Measurements from ENCODE around the gene QSOX2. TPM values are rescaled to one million over a fixed set of nuclear protein-coding genes. Genes with fewer than 3 reads are reported as not detected.
A peak's percentile ranks its signal among the peaks of the same experiment; 100 is the strongest.
"Not testable (repeated sequence)": the region's sequence is repeated elsewhere in the genome, so short reads cannot be mapped to it uniquely, and the experiment has no call there.

The QSOX2 gene
- total RNA-seq, 1 donor = 12.7 TPM

DNA sequence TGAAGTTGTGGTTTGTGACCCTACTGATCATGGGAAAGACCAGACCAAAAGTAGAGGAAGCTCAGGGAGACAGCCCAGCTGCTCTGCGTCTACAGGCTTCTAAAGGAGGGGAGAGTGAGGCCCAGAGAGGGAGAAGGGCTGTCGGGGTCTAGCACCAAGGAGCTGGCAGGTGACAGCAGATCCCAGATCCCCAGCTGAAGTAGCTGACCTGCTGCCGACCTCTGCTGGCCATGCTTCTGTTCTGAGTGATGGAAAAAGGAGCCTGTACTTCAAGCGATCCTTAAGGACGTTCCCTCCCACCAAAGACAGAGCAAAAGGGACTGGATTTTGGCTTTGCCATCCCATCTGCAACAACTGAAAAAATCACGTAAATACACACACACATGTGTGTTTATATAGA is 22.7 kb upstream of the QSOX2 start:
- no peaks in the 10 kb centered on the region for H4K20me1 ChIP-seq (ENCODE audit: insufficient read depth, low read length)
- H3K27ac ChIP-seq (ENCODE audit: low read depth, low read length) = no peak overlapping the region
- no peak overlapping the region for H3K4me2 ChIP-seq (ENCODE audit: insufficient read depth, low read length)
- H3K27me3 ChIP-seq (ENCODE audit: insufficient read depth, low read length) = peaks cover 15% of the 10 kb centered on the region
- no peaks in the 10 kb centered on the region for H3K79me2 ChIP-seq (ENCODE audit: insufficient read depth, low read length)
- H3K36me3 ChIP-seq (ENCODE audit: insufficient read depth, low read length) = no peaks in the 10 kb centered on the region
- TF ChIP-seq, protein P1, sequence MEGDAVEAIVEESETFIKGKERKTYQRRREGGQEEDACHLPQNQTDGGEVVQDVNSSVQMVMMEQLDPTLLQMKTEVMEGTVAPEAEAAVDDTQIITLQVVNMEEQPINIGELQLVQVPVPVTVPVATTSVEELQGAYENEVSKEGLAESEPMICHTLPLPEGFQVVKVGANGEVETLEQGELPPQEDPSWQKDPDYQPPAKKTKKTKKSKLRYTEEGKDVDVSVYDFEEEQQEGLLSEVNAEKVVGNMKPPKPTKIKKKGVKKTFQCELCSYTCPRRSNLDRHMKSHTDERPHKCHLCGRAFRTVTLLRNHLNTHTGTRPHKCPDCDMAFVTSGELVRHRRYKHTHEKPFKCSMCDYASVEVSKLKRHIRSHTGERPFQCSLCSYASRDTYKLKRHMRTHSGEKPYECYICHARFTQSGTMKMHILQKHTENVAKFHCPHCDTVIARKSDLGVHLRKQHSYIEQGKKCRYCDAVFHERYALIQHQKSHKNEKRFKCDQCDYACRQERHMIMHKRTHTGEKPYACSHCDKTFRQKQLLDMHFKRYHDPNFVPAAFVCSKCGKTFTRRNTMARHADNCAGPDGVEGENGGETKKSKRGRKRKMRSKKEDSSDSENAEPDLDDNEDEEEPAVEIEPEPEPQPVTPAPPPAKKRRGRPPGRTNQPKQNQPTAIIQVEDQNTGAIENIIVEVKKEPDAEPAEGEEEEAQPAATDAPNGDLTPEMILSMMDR (IDR thresholded peaks at IDR 0.05; ENCODE audit: extremely low read depth, low read depth, low read length) = no peak
- H3K4me1 ChIP-seq (ENCODE audit: insufficient read depth, low read length) = no peaks in the 10 kb centered on the region
- DNase-seq (ENCODE audit: insufficient read length, low spot score, missing footprints) = no peak
- no peak overlapping the region for H2AFZ ChIP-seq (ENCODE audit: low read length)
- H3K4me3 ChIP-seq (ENCODE audit: insufficient read depth, low read length) = no peak overlapping the region
- no peaks in the 10 kb centered on the region for H3K9me3 ChIP-seq (ENCODE audit: low read depth, low read length)

DNA sequence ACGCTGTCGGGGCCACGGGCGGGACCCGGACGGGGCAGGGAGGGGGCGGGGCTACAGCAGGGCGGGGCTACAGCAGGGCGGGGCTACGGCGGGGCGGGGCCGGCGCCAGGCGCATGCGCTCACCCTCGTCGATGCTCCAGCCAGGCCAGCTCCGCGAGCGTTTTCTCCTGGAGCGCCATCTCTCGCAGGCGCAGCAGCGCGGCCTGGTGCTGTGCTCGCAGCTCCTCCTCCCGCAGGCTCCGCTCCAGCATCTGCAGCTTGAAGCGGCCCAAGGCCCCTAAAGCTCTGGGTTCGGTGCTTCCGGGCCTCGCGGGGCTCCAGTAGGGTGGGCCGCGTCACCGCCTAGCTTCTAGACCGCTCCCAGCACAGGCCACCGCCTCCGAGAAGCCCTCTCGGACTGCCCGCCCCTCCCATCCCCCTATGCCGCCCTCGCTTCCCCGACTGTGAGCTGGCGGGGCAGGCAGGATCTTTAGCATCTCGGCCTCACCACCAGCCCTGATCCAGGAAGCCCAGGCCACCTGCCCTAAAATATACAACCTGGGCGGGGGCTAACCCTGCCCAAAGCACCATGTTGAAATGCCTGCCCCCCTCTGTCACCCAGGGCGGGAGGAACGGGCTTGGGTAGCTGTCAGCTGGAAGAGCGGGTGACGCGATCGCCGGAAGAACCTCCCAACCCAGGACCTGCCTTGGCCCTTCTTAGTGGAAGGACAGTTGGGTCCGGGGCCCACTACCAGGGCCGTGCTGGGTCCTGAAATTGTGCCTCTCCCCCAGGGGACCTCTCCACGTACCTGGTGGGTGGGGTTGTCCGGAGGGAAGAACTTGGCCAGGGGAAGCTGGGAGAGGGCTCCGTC is 21.9 kb upstream of the QSOX2 start:
- TF ChIP-seq, protein P1 (IDR thresholded peaks at IDR 0.05; ENCODE audit: extremely low read depth, low read depth, low read length) = peak; percentile 15
- Histone ChIP-seq H3K79me2 (ENCODE audit: insufficient read depth, low read length) (no peaks in the 10 kb centered on the region), H3K9me3 (ENCODE audit: low read depth, low read length) (no peaks in the 10 kb centered on the region), H3K4me3 (ENCODE audit: insufficient read depth, low read length) (peak overlapping the region; percentile 67), H3K27me3 (ENCODE audit: insufficient read depth, low read length) (peaks cover 10% of the 10 kb centered on the region), H3K4me1 (ENCODE audit: insufficient read depth, low read length) (no peaks in the 10 kb centered on the region), H2AFZ (ENCODE audit: low read length) (peak overlapping the region; percentile 89), H4K20me1 (ENCODE audit: insufficient read depth, low read length) (no peaks in the 10 kb centered on the region), H3K36me3 (ENCODE audit: insufficient read depth, low read length) (no peaks in the 10 kb centered on the region), H3K4me2 (ENCODE audit: insufficient read depth, low read length) (peak overlapping the region; percentile 71), H3K27ac (ENCODE audit: low read depth, low read length) (no peak overlapping the region)
- peak; percentile 100 for DNase-seq (ENCODE audit: insufficient read length, low spot score, missing footprints)

DNA sequence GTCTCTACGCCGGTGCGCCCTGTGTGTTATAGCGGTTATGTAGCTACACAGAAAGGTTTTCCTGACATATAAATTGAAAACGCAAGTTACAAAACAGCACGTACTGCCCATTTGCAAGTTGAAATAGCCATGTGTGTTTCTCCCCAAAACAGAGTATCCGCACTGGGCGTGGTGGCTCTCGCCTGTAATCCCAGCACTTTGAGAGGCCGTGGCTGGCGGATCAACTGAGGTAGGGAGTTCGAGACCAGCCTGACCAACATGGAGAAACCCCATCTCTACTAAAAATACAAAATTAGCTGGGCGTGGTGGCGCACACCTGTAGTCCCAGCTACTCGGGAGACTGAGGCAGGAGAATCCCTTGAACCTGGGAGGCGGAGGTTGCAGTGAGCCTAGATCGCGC is 21.0 kb upstream of the QSOX2 start:
- DNase-seq (ENCODE audit: insufficient read length, low spot score, missing footprints) = not testable (repeated sequence)

DNA sequence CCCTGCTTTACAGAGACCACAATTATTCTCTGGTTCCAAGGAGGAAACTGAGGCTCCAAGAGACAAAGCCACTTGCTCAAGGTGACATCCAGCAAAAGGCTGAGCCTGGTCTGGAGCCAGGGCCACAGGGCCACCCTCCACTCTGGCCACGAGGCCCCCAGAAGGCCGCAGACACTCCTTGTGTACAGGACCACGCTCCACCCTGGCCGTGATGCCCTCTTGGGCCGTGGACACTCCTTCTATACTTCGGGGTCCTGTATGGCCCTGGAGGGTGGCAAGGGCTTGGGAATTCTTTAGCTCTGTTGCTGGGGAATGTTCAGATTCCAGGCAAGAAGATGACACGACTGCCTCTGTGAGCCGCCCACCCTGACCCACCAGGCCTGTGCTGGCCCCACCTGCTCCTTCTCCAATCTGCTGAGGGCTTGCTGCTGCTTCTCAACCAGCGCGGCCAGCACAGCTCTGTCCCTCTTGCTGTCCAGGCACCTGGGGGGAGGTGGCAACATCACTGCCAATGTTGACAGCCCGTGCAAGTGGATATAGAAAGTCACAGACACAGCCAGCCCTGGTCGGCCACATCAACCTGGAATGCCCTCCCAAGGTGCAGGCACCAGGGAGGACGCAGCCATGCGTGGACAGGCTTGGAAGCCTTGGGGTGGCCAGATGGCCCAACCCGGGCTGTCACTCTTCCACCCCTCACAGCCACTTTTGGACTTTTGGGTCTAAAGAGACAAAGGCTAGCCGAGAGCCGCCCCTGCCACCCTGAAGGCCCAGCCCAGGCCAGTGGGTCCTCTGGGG is 20.1 kb upstream of the QSOX2 start:
- no peaks in the 10 kb centered on the region for H3K79me2 ChIP-seq (ENCODE audit: insufficient read depth, low read length)
- no peak overlapping the region for H2AFZ ChIP-seq (ENCODE audit: low read length)
- peaks cover 10% of the 10 kb centered on the region for H3K27me3 ChIP-seq (ENCODE audit: insufficient read depth, low read length)
- H3K4me3 ChIP-seq (ENCODE audit: insufficient read depth, low read length) = no peak overlapping the region
- no peaks in the 10 kb centered on the region for H3K9me3 ChIP-seq (ENCODE audit: low read depth, low read length)
- no peaks in the 10 kb centered on the region for H3K4me1 ChIP-seq (ENCODE audit: insufficient read depth, low read length)
- no peaks in the 10 kb centered on the region for H3K36me3 ChIP-seq (ENCODE audit: insufficient read depth, low read length)
- TF ChIP-seq, protein P1 (IDR thresholded peaks at IDR 0.05; ENCODE audit: extremely low read depth, low read depth, low read length) = no peak
- H4K20me1 ChIP-seq (ENCODE audit: insufficient read depth, low read length) = no peaks in the 10 kb centered on the region
- H3K27ac ChIP-seq (ENCODE audit: low read depth, low read length) = no peak overlapping the region
- no peak overlapping the region for H3K4me2 ChIP-seq (ENCODE audit: insufficient read depth, low read length)
- DNase-seq (ENCODE audit: insufficient read length, low spot score, missing footprints) = no peak

More for the DNA sequence above, 21.0 kb upstream of the QSOX2 start:
- H3K4me1 ChIP-seq (ENCODE audit: insufficient read depth, low read length); H4K20me1 ChIP-seq (ENCODE audit: insufficient read depth, low read length); H3K27ac ChIP-seq (ENCODE audit: low read depth, low read length); H3K9me3 ChIP-seq (ENCODE audit: low read depth, low read length); H3K79me2 ChIP-seq (ENCODE audit: insufficient read depth, low read length); H3K27me3 ChIP-seq (ENCODE audit: insufficient read depth, low read length); H3K36me3 ChIP-seq (ENCODE audit: insufficient read depth, low read length); H3K4me3 ChIP-seq (ENCODE audit: insufficient read depth, low read length); H3K4me2 ChIP-seq (ENCODE audit: insufficient read depth, low read length); H2AFZ ChIP-seq (ENCODE audit: low read length): not testable (repeated sequence)
